Ammon's horn (tissue), 1 donor: Measurements from ENCODE around the gene PARD3.
"Not testable (repeated sequence)": the region's sequence is repeated elsewhere in the genome, so short reads cannot be mapped to it uniquely, and the experiment has no call there.

Source experiments
- DNase-seq: peaks from one replicate; pipeline ENCODE4 v3.0.0-alpha.2; 2016; ENCODE audit warnings: low spot score

PARD3 gene

GRCh38 chr10:34797155-34797554 lies 17.9 kb downstream of the PARD3 start:
- DNase-seq, result no peak

DNA sequence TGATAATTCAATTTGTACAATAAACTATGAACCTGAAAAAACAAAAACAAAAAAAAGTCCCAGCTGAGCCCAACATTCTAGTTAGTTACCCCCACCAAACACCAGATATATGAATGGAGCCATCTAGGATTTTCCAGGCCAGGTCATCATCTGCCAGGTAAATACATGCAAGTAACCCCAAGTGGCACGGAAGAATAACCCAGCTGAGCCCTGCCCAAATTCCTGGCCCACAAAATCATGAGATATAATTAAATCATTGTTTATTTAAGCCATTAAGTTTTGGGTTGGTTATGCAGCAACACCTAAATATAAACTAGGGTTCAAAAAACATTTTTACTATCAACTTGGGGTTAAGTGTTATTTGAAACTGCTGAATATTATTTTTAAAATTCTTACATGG lies 19.0 kb downstream of the PARD3 start:
- DNase-seq, result no peak

GRCh38 chr10:34795334-34795733 lies 19.8 kb downstream of the PARD3 start:
- DNase-seq, result no peak

- DNase-seq, result no peak
These were observed 20.3 kb downstream of the PARD3 start for GRCh38 chr10:34794835-34795234.

DNA sequence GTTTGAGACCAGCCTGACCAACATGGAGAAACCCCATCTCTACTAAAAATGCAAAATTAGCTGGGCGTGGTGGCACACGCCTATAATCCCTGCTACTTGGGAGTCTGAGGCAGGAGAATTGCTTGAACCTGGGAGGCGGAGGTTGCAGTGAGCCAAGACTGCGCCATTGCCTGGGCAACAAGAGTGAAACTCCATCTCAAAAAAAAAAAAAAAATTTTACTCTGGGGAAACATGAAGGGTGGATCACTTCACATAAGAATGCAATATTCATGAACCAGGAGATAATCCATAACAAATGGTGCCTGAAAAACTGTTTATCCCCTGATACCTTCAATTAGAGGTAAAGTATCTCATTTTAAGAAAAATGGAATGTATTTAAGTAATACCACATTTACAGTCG lies 21.5 kb downstream of the PARD3 start:
- not testable (repeated sequence) for DNase-seq

- no peak for DNase-seq
These were observed 22.2 kb downstream of the PARD3 start for GRCh38 chr10:34792881-34793280.

DNA sequence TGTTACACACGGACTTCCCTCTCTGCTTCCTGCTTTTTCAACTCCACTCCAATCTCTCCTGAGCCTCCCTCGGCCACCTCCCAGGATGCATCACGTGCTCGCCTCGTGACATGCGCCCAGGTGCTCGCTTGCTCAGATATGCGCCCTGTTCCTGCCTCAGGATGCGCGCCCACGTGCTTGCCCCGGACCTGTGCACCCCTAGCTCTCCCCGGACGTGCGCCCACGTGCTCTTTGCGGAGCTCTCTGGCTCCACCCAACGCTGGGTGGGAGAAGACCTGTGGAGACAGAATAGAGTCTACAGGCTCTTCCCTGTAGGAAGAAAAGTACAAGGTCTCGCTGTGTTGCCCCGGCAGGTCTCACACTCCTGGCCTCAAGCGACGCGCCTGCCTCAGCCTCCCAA lies 23.1 kb downstream of the PARD3 start:
- no peak for DNase-seq

- DNase-seq, result no peak
These were observed 23.9 kb downstream of the PARD3 start for GRCh38 chr10:34791228-34791627.

DNA sequence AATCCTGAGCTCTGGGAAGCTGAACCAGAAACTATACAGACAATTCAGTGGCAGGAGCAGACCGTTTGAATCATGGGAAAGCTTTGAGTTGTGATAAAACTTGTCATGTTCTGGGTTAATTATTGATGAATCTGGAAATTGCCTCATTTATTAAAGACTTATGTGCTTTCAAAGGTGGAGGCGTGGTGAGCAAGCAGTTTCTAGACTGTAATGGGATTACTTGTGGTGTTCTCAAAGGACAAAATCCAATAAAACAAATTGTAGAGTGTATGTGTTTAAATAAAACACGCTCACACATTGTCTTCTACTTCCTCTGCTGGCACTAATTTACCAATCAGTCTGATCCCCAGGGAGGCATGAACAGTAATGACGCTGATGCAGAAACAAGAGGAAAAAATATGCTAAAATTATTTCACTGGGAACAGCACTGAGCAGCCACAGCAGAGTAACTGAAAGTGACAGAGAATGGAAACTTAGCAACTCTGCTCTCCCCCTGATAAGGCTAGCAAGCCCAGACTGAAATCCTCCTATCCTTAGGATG lies 25.1 kb downstream of the PARD3 start:
- no peak for DNase-seq

DNA sequence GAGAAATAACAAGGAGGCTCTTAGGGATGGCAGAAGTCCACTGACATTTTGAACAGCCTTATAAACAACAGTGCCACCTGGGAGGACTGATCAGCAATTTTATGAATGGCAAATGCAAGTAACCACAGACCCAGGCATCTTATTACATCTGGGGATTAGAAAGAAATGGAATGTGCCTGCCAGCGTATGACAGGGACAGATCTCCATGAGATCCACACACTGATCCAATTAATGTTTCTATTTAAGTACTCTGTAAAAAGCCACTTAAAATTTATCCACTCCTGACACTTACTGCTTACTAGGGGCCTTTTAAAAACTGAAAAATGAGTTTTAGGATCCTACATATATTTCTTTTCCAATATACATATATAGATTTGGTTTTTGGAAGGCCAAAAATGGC lies 28.6 kb downstream of the PARD3 start:
- DNase-seq, result no peak

- DNase-seq, result no peak
These were observed 33.4 kb downstream of the PARD3 start for GRCh38 chr10:34781711-34782110.

GRCh38 chr10:34780818-34781380 lies 34.2 kb downstream of the PARD3 start:
- DNase-seq, result no peak

DNA sequence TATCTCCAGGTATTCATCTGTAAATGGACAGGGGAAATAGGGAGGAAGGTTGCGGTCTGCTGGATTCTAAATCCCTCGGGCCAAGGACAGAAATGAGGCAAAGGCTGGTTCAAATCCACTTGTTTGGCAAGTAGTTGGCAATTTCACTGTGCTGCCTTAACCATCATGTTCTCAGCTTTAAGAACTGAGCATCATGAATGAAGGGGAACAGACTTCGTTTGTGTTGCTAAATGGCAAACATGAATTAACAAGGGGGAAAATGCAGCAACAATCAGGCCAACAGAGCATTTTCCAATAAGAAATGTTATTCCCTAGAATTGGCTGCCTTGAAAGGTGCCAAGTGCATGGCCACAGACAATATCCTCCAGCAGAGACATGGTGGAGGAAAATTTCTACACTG lies 36.9 kb downstream of the PARD3 start:
- DNase-seq, result peak; percentile 22

GRCh38 chr10:34776090-34776690 lies 38.9 kb downstream of the PARD3 start:
- no peak for DNase-seq

GRCh38 chr10:34775044-34775637 lies 40.0 kb downstream of the PARD3 start:
- no peak for DNase-seq

- DNase-seq, result no peak
These were observed 41.2 kb downstream of the PARD3 start for GRCh38 chr10:34773636-34774630.

GRCh38 chr10:34771525-34771924 lies 43.6 kb downstream of the PARD3 start:
- no peak for DNase-seq

- no peak for DNase-seq
These were observed 44.0 kb downstream of the PARD3 start for GRCh38 chr10:34771106-34771505.

- DNase-seq, result no peak
These were observed 45.2 kb downstream of the PARD3 start for GRCh38 chr10:34769899-34770298.

DNA sequence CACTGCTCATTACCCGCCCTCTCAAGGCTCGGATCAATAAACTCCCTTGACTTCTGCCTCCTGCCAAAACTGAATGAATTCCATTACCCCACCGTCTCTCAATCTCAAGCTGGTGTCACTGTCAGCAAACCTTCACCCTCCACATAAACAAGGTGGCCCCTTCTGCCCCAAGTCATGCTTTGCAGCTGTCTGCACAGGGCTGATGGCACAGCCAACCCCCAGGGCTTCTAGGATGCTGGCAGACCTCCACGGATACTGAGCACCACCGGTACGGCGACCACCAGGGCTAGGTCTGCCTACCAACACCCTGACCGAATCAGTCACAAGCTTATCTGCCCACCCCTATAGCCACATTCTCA lies 46.1 kb downstream of the PARD3 start:
- DNase-seq, result no peak

- peak; percentile 57 for DNase-seq
These were observed 46.7 kb downstream of the PARD3 start for GRCh38 chr10:34768261-34768971.
